ENCODE data around the gene INPP5A. TPM values are rescaled to one million over a fixed set of nuclear protein-coding genes. Genes with fewer than 3 reads are reported as not detected.
A peak's percentile ranks its signal among the peaks of the same experiment; 100 is the strongest.

The INPP5A gene
- total and polyA plus RNA-seq, 2 of the 13 experiments (the other 11 are each of a cell fraction or from before 2014, with no cell fraction given) = 17.5 to 37.9 TPM

DNA sequence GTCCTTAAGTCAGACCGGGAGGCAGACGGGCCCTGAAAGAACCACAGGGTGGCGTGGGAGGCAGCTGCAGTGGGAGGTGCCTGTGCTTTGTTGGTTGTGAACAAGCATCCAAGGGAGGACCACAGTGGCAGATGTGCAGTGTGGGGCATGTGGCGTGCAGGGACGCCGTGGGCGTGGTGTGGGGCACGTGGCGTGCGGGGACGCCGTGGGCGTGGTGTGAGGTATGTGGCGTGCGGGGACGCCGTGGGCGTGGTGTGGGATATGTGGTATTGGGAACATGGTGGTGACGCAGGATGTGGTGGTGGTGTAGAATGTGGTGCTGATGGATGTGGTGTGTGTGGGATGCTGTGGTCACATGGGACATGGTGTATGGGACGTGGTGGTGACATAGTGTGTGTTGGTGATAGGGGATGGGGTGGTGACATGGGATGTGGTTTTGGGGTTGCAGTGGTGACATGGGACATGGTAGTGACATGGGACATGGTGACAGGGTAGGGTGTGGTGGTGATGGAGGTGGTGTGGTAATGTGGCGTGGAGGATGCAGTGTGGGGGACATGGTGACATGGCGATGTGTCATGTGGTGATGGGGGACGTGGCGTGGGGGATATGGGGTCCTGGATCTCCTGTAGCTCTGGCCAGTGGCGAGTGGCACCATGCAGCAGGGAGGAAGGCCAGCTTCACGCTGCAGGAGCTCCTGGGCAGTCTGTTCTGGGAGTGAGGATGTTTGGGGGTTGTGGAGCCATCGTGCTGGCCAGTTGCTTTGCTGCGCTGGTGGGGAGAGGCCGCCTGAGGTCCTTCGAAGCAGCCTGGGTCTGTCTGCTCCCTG, 78.8 kb downstream of the INPP5A start:
- no peaks in the 10 kb centered on the region for H3K27me3 ChIP-seq (ENCODE audit: control insufficient read depth in 1 of 2, insufficient read depth in 2 of 2, low read length in 2 of 2)
- DNase-seq (ENCODE audit: low spot score) = no peak
- no peaks in the 10 kb centered on the region for H4K20me1 ChIP-seq (ENCODE audit: insufficient read depth, low read length)
- ATAC-seq = no peak
- H3K4me1 ChIP-seq (ENCODE audit: insufficient read depth, low read length) = no peaks in the 10 kb centered on the region
- intact Hi-C loops (cut with micrococcal nuclease; ENCODE audit: unreplicated experiment) (no loop called here), in situ Hi-C loops (cut with HindIII; ENCODE audit: extremely low pct_ligation_motif_present, low pct_unique_long_range_greater_than_20kb) (no loop called here)
- no peaks in the 10 kb centered on the region for H3K79me2 ChIP-seq (ENCODE audit: insufficient read depth, low read length)
- POLR2A ChIA-PET = no interaction called here
- no peak overlapping the region for H3K27ac ChIP-seq (ENCODE audit: extremely low read length, insufficient read depth, low read length)
- BruUV-seq (replicated peaks) = no TSS peak
- 96% methylated on average over 26 of the region's 30 CpGs for WGBS (ENCODE audit: low lambda C conversion rate)
- FAIRE-seq = no peak
- no peak overlapping the region for H3K9ac ChIP-seq (ENCODE audit: insufficient read depth, low read depth, low read length)
- H2AFZ ChIP-seq (ENCODE audit: low read length) = no peak overlapping the region
- no peaks in the 10 kb centered on the region for H3K36me3 ChIP-seq (replicated peaks in 1 of 2; ENCODE audit: control insufficient read depth in 1 of 2, insufficient read depth in 2 of 2, low read length in 2 of 2)
- peaks cover 16% of the 10 kb centered on the region for H3K9me3 ChIP-seq (ENCODE audit: low read length)
- no peak overlapping the region for H3K4me2 ChIP-seq (ENCODE audit: low read depth, low read length)
- TF ChIP-seq KMT2B (CRISPR knock-in tag; IDR thresholded peaks at IDR 0.05) = no peak
- TF ChIP-seq PLRG1 (conservative IDR thresholded peaks at IDR 0.05) = no peak
- TF ChIP-seq HIC2 (CRISPR knock-in tag; IDR thresholded peaks at IDR 0.05; ENCODE audit: low read depth) = no peak
- TF ChIP-seq SP1 (IDR thresholded peaks at IDR 0.05) = 0 out of 2 replicates have a peak, but pooled peaks have one; percentile 11
- TF ChIP-seq SP1 (CRISPR knock-in tag; IDR thresholded peaks at IDR 0.05) = no peak
- peak; percentile 57; the same call in 1 of the 2 replicates for TF ChIP-seq CREB1 (IDR thresholded peaks at IDR 0.05)
- no peak for TF ChIP-seq CREB1 (CRISPR knock-in tag; IDR thresholded peaks at IDR 0.05)
- TF ChIP-seq SP2 (CRISPR knock-in tag; IDR thresholded peaks at IDR 0.05) = no peak
- TF ChIP-seq IKZF1 (IDR thresholded peaks at IDR 0.05) = 0 out of 2 replicates have a peak, but pooled peaks have one; percentile 36
- TF ChIP-seq ZNF674 (CRISPR knock-in tag; IDR thresholded peaks at IDR 0.05; ENCODE audit: low read depth) = no peak
- TF ChIP-seq NONO (IDR thresholded peaks at IDR 0.05) = 0 out of 2 replicates have a peak, but pooled peaks have one; percentile 64
- TF ChIP-seq NONO (CRISPR knock-in tag; conservative IDR thresholded peaks at IDR 0.05) = no peak
- 0 out of 2 replicates have a peak, but pooled peaks have one; percentile 70 for TF ChIP-seq TRIM22 (IDR thresholded peaks at IDR 0.05)
- CTCF ChIA-PET (ENCODE audit: low intra/inter-chr PET ratio, low total read pairs) = no interaction called here
- H3K4me3 ChIP-seq (replicated peaks in 1 of 3; ENCODE audit: insufficient read depth in 1 of 3, low read depth in 2 of 3, low read length in 3 of 3) = no peak overlapping the region

Measured in HepG2 (cell line).